ENCODE measurements around the gene CDYL2.
A peak's percentile ranks its signal among the peaks of the same experiment; 100 is the strongest.

Gene CDYL2

DNA sequence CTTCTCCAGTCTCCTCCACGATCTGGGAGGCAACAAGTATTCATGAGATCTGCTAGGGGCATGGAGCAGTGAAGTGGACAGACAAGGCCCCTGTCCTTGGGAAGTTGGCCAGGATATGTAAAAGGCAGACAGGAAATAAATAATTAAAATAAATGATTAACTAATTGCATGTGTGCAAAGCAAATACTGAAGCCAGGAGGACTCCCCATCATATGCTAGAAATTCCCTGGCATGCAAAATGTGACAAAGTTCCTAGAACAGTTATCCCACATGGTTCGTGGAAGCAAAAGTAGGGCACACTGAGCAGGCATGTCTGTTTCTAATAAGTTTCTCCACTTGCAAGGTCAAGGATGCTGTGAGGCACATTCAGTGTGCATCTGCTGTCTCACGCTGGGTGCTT is 86.8 kb downstream of the CDYL2 start:
- no peak overlapping the region for H3K4me3 ChIP-seq (ENCODE audit: low read depth, low read length)
- no peak for DNase-seq (ENCODE audit: low read depth)
- TF ChIP-seq, protein P1, sequence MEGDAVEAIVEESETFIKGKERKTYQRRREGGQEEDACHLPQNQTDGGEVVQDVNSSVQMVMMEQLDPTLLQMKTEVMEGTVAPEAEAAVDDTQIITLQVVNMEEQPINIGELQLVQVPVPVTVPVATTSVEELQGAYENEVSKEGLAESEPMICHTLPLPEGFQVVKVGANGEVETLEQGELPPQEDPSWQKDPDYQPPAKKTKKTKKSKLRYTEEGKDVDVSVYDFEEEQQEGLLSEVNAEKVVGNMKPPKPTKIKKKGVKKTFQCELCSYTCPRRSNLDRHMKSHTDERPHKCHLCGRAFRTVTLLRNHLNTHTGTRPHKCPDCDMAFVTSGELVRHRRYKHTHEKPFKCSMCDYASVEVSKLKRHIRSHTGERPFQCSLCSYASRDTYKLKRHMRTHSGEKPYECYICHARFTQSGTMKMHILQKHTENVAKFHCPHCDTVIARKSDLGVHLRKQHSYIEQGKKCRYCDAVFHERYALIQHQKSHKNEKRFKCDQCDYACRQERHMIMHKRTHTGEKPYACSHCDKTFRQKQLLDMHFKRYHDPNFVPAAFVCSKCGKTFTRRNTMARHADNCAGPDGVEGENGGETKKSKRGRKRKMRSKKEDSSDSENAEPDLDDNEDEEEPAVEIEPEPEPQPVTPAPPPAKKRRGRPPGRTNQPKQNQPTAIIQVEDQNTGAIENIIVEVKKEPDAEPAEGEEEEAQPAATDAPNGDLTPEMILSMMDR (IDR thresholded peaks at IDR 0.05; ENCODE audit: low read depth, low read length, missing control alignments), result no peak

DNA sequence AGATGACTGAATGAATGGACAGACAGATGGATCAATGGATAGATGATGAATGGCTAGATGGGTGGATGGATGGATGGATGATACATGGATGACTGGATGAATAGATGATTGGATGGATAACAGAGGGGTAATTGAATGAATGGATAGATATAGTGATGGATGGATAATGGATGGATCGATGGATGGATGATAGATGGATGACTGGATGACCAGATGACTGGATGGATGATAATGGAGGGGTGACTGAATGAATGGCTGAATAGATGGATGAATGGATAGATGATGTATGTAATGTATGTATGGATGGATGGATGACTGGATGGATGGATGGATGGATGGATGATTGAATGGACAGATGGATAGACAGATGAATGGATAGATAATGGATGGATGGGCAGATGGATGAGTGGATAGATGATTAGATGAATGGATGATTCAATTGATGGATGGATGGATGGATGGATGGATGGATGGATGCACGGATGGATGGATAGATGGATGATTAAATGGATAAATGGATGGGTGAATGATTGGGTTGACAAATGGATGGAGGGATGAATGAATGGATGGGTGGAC is 87.7 kb downstream of the CDYL2 start:
- H3K4me3 ChIP-seq (ENCODE audit: low read depth, low read length), result no peak overlapping the region
- TF ChIP-seq, protein P1 (IDR thresholded peaks at IDR 0.05; ENCODE audit: low read depth, low read length, missing control alignments), result no peak
- no peak for DNase-seq (ENCODE audit: low read depth)

DNA sequence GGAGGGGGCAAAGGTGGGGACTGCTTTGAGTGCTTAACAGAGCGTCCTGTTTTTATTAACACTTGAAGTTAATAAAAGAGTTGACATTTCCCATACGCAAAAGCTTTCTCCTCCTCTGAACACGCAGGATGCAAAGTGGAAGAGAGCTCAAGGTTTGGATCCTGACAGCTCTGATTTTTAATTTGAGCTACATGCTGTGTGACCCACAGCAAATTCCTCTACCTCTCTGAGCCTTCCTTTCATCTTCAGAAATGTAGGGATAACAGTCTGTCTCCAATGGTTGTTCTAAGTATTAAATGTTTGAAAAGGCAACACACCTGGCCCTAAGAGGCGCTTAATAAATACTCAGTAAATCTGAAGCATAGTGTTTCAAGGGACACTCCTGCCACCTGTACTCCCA is 93.0 kb downstream of the CDYL2 start:
- TF ChIP-seq, protein P1 (IDR thresholded peaks at IDR 0.05; ENCODE audit: low read depth, low read length, missing control alignments), result no peak
- DNase-seq (ENCODE audit: low read depth), result no peak
- H3K4me3 ChIP-seq (ENCODE audit: low read depth, low read length), result no peak overlapping the region

DNA sequence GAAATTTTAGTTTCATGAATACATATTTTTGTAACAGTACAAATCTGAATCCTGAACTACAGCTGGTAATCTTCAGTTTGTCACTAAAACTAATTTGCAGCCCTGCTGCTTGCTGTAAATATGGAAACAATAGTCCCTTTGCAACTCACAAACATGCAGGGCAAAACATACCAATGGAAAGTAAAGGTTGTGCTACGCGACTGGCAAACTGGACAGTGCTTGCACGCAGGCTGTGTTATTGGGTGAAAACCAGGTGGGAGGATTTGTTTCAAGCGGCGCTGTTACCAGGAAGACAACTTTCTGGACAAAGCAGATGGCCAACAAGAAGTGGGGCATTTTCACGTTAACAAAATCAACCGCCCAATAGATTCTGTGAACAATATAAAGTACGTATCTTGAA is 93.5 kb downstream of the CDYL2 start:
- no peak overlapping the region for H3K4me3 ChIP-seq (ENCODE audit: low read depth, low read length)
- DNase-seq (ENCODE audit: low read depth), result peak; percentile 29
- TF ChIP-seq, protein P1 (IDR thresholded peaks at IDR 0.05; ENCODE audit: low read depth, low read length, missing control alignments), result no peak

DNA sequence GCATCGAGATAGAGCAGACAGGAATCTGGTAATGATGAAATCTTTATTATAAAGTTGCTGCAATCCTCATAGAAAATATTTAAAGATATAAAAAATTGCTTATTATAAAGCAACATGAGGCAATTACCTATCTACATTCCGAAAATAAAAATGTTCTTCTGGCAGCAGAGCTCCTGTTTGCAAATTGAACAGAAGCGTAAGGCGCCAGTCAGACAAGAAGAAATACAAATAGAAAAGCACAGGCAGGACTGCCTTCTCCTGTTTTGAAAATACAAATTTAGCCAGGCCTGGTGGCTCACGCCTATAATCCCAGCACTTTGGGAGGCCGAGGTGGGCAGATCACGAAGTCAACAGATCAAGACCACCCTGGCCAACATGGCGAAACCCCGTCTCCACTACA is 95.6 kb downstream of the CDYL2 start:
- TF ChIP-seq, protein P1 (IDR thresholded peaks at IDR 0.05; ENCODE audit: low read depth, low read length, missing control alignments), result no peak
- DNase-seq (ENCODE audit: low read depth), result no peak
- no peak overlapping the region for H3K4me3 ChIP-seq (ENCODE audit: low read depth, low read length)

DNA sequence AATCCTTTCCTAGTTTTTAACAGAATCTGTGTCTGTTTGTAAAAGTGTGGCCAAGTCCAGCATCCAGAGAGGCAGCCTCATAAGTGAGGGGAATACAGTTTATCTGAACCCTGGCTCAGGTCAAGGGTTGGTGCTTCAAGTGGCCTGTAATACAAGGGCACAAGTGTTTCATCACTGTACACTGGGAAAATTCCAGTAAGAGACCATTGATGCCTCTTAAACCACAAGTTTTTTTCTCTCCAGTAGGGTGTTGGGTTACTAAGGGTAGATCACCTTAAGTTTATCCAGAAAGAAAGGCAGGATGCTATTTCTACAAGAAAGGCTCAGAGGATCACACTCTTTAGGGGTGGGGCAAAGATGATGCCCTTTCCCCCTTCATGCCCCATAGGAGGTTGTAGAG is 96.7 kb downstream of the CDYL2 start:
- H3K4me3 ChIP-seq (ENCODE audit: low read depth, low read length), result no peak overlapping the region
- no peak for DNase-seq (ENCODE audit: low read depth)
- TF ChIP-seq, protein P1 (IDR thresholded peaks at IDR 0.05; ENCODE audit: low read depth, low read length, missing control alignments), result no peak

DNA sequence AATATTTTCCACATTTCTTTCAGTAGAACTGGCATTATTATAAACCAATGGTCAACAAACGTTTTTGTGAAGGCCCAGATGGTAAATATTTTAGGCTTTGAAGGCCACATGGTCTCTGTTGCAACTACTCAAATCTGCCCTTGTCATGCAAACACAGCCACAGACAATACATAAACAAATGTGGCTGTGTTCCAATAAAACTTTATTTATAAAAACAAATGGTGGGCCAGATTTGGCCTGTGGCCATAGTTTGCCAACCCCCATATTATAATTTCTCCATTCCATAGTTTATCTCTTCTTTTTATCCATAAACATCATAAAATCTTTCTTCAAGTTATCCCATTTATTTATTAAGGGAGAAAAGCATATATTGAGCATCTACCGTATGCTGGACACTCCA is 98.8 kb downstream of the CDYL2 start:
- DNase-seq (ENCODE audit: low read depth), result no peak
- H3K4me3 ChIP-seq (ENCODE audit: low read depth, low read length), result no peak overlapping the region
- TF ChIP-seq, protein P1 (IDR thresholded peaks at IDR 0.05; ENCODE audit: low read depth, low read length, missing control alignments), result no peak

Measured in GM12864 (cell line).